Stomach (tissue), 9 donors: ENCODE results near the gene CMIP. TPM values are rescaled to one million over a fixed set of nuclear protein-coding genes. Genes with fewer than 3 reads are reported as not detected.
A peak's percentile ranks its signal among the peaks of the same experiment; 100 is the strongest.

Experiments used
- DNase-seq, 2 donors: peaks; one replicate each; pipeline versions ENCODE4 v3.0.0 to v3.0.0-alpha.2; 2013 to 2019
- H3K27ac ChIP-seq, 5 donors: fragments of 200-600 bp in 4 of 5; sonication (generic) in 4 of 5; one replicate each; pipeline ENCODE4 v1.5.1; 2013 to 2019; ENCODE audit warnings: mild to moderate bottlenecking in 1 of 5, moderate library complexity in 1 of 5
- H3K27me3 ChIP-seq, 3 donors: fragments of 200-600 bp; sonication (generic); one replicate each; pipeline ENCODE4 v1.5.1; 2017 to 2019; ENCODE audit warnings: mixed run types in 1 of 3
- H3K36me3 ChIP-seq, 4 donors: fragments of 200-600 bp; sonication (generic); 1 replicate in 3 of 4; 2 replicates in 1 of 4; pipeline ENCODE4 v1.5.1; 2016 to 2019
- H3K4me1 ChIP-seq, 4 donors: fragments of 200-600 bp; sonication (generic); one replicate each; pipeline ENCODE4 v1.5.1; 2016 to 2019
- H3K4me3 ChIP-seq, 4 donors: fragments of 200-600 bp; sonication (generic) in 3 of 4; one replicate each; pipeline ENCODE4 v1.5.1; 2016 to 2019; ENCODE audit warnings: mild to moderate bottlenecking in 1 of 4
- H3K9me3 ChIP-seq, 4 donors: fragments of 200-600 bp; sonication (generic); one replicate each; pipeline ENCODE4 v1.5.1; 2016 to 2019
- CTCF ChIP-seq, 7 experiments: fragments of 450-650 bp in 4 of 7; fragments of 200-600 bp in 3 of 7; sonication (generic) in 3 of 7; IDR thresholded peaks; one replicate each; pipeline ENCODE4 v1.5.1; 2016 to 2019; ENCODE audit warnings: antibody characterized with exemption in 7 of 7, control low read depth in 2 of 7, mild to moderate bottlenecking in 1 of 7
- EP300 ChIP-seq: sonication (generic); formaldehyde crosslinking; IDR thresholded peaks from one replicate; pipeline ENCODE4 v1.6.1; 2017; ENCODE audit warnings: antibody characterized with exemption
- POLR2A ChIP-seq, 4 donors: fragments of 450-650 bp; IDR thresholded peaks; one replicate each; pipeline ENCODE4 v1.6.1; 2016; ENCODE audit warnings: antibody characterized with exemption in 4 of 4, control low read depth in 2 of 4, mild to moderate bottlenecking in 1 of 4, moderate library complexity in 1 of 4
- POLR2AphosphoS5 ChIP-seq, 3 donors: sonication (generic); formaldehyde crosslinking; IDR thresholded peaks; one replicate each; pipeline ENCODE4 v1.6.1; 2016; ENCODE audit warnings: antibody characterized with exemption in 3 of 3
- WGBS, 5 donors: extraction: QIAGEN DNeasy Blood & Tissue Kit in 3 of 5; methylation state at CpG; one replicate each; pipeline versions ENCODE4 v1.1.5 to v1.1.7; 2013 to 2018; 5-methylcytosine and 5-hydroxymethylcytosine counted together
- intact Hi-C: fragments of 100-400 bp; cut with DNase I; formaldehyde crosslinking; loops from one replicate; pipeline ENCODE4 v1.15.1; 2023; ENCODE audit warnings: low total_unique reads
- polyA plus RNA-seq, 3 donors: library from polyadenylated mRNA; stranded (reverse); fragments of 200-250 nt; gene quantifications; one replicate each; pipeline ENCODE4 v1.2.3, GENCODE V29; 2013
- total RNA-seq, 5 donors: library from RNA; depleted of rRNA; stranded (reverse); fragments of >200 nt; gene quantifications; one replicate each; pipeline versions ENCODE4 v1.1.0 to v1.2.3, GENCODE V29; 2014 to 2016
- donor health status: healthy with polysubstance abuse.
- donor health status: Bipolar disorder and iron deficiency.
- donor health status: healthy.

CMIP gene
- total and polyA plus RNA-seq, 8 donors = 11.1 to 71.0 (median 31.2) TPM

DNA sequence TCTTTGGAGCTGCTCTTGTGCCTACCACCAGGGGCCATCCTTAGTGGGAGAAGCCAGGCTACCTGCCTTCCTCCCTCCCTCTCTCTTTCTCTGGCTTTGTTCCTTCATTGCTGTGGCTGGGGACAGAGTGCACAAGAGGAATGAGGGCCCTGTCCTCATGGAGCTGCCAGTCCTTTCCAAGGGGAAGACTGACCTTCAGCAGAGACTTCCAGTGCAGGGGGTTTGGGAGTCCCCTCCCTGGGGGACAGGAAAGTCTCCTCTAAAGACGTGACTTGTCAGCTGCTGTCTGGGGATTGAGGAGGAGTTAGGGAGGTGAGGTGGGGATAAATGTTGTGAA, 108.1 kb downstream of the CMIP start:
- Histone ChIP-seq H3K4me3 (no peak overlapping the region), H3K27ac (peak overlapping the region; percentile 59 to 86 (median 69)), H3K9me3 (no peaks in the 10 kb centered on the region), H3K27me3 (no peaks in the 10 kb centered on the region), H3K4me1 (peaks cover 59 to 93% (median 76%) of the 10 kb centered on the region in 4 donors), H3K36me3 (no peaks in the 10 kb centered on the region)
- TF ChIP-seq EP300 = no peak
- intact Hi-C loops = no loop called here
- no peak for DNase-seq
- WGBS, 5 donors = 36 to 84% (median 60%) methylated on average over 1 of the region's 1 CpG

DNA sequence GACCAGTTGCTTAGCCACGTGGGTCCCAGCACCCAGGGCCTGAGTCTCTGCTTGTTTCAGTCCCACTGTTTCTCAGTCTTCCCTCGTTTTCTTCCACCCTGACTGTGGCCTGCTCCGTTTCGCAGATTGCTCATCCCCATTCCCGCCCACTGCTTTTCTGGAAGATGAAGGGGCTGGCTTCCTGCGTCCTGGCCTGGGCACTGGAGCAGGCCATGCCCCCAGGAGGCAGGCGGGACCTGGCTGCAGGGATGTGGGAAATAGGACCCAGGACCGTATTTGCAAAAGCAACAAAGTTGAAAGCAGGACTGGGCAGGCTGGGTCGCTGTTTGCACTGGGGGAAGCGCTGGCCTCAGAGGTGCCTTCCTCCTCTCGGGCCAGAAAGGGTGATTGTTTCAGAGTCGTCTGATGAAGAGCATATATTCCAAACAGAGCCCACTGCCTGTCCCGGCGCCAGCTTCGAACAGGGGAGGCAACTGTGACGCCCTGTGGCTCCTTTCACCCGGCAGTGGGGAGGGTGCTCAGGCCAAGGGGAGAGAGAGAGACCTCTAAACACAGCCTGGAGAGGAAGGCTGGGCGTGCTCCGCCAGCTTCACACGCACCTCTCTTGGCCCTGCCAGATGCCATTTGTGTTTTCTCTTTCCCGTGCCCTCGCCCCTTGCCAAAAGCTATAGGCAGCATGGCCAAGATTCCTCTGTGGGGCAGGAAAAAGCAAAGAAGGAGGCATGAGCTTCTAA, 108.6 kb downstream of the CMIP start:
- intact Hi-C loops = no loop called here
- Histone ChIP-seq H3K27me3 (no peaks in the 10 kb centered on the region), H3K4me1 (peaks cover 63 to 95% (median 81%) of the 10 kb centered on the region in 4 donors), H3K9me3 (no peaks in the 10 kb centered on the region), H3K27ac (peak overlapping the region; percentile 59 to 86 (median 69)), H3K36me3 (no peaks in the 10 kb centered on the region), H3K4me3 (no peak overlapping the region)
- 28 to 43% (median 34%) methylated on average over 22 of the region's 22 CpGs for WGBS, 5 donors
- DNase-seq = peak; percentile 46 to 56
- no peak for TF ChIP-seq POLR2A (IDR thresholded peaks at IDR 0.05)
- TF ChIP-seq POLR2AphosphoS5 (IDR thresholded peaks at IDR 0.05) = no peak
- no peak for TF ChIP-seq EP300
- no peak for TF ChIP-seq CTCF (IDR thresholded peaks at IDR 0.05)

DNA sequence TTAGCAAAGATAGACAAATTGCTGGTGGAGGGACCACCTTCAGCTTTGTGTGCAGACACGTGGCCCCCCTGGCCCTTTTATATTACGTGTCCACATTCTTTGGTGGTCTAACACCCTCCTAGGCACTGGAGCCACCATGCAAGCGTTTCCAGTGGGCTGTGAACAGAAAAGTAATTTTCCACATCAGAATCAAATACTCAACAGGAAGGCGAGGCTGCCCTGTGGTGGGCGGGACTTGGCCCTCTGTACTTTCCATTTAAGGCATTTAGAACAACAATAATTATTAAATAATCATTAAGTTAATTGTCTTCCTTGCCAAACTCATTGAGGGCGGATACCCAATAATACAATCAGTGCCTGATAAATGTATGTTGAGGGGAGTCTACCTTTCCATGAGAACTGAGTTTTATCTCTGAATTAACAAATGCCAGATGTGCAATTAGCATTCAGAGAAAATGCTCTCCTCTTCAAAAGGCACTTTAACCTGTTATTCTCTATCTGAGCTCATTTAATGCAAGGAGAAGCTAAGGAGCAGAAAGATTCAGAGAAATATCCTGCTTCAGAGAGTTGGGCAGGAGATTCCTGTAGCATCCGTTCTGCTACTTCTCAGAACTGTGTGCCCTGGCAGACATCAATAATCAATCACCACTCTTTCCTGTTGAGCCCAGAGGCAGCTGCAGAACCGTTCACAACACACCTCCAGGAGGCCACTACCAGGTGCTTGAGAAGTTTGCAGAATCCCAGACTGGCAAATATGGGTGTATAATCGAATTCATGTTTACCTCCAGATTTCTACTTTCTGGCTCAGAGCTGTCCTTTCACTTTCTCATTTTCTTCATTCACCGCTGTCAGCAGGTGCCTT, 109.4 kb downstream of the CMIP start:
- intact Hi-C loops = no loop called here
- WGBS, 5 donors = 42 to 53% (median 43%) methylated on average over 10 of the region's 10 CpGs
- peak; percentile 43 to 80 for DNase-seq
- Histone ChIP-seq H3K27me3 (no peaks in the 10 kb centered on the region), H3K36me3 (no peaks in the 10 kb centered on the region), H3K27ac (peak overlapping the region; percentile 59 to 86 (median 69)), H3K4me1 (peaks cover 62 to 95% (median 82%) of the 10 kb centered on the region in 4 donors), H3K9me3 (no peaks in the 10 kb centered on the region), H3K4me3 (no peak overlapping the region)
- no peak for TF ChIP-seq POLR2A (IDR thresholded peaks at IDR 0.05)
- peak in 2 of 3 donors; percentile 6 to 31 for TF ChIP-seq POLR2AphosphoS5 (IDR thresholded peaks at IDR 0.05)
- no peak for TF ChIP-seq EP300
- TF ChIP-seq CTCF (IDR thresholded peaks at IDR 0.05) = no peak

DNA sequence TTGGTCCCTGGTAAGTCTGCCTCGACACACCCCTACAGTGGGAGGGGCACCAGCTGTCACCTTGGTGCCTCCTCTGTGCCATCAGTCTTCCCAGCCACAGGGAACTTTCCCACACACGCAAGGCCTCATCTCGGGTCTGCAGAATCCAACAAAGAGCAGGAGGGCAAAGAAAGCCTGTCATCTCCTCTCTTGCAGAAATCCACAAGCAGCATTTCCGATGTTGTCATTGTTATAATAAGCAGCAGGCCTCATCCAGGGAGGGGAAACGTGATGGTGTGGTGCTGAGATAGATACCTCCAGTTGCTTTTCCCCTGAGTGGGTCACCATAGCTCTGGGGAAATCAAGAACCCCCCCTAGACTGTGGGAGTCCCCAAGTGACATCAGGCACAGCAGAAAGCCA, 110.4 kb downstream of the CMIP start:
- intact Hi-C loops = no loop called here
- peaks cover 63 to 94% (median 81%) of the 10 kb centered on the region in 4 donors for H3K4me1 ChIP-seq
- H3K36me3 ChIP-seq = no peaks in the 10 kb centered on the region
- WGBS, 5 donors = 48 to 67% (median 57%) methylated on average over 4 to 5 of the region's 5 CpGs
- peak overlapping the region; percentile 31 to 86 (median 69) for H3K27ac ChIP-seq
- H3K27me3 ChIP-seq = no peaks in the 10 kb centered on the region
- no peaks in the 10 kb centered on the region for H3K9me3 ChIP-seq
- no peak overlapping the region for H3K4me3 ChIP-seq
- no peak for TF ChIP-seq CTCF (IDR thresholded peaks at IDR 0.05)
- TF ChIP-seq POLR2AphosphoS5 (IDR thresholded peaks at IDR 0.05) = no peak
- no peak for TF ChIP-seq POLR2A (IDR thresholded peaks at IDR 0.05)
- no peak for TF ChIP-seq EP300
- peak in 1 of 2 donors; percentile 48 for DNase-seq
